GM12878 (cell line): ENCODE results near the gene MTAP.

ENCODE experiments used
- JUND ChIP-seq: IDR thresholded peaks from 2 replicates; pipeline ENCODE4 v1.6.1; 2012; ENCODE audit warnings: low read depth, mild to moderate bottlenecking, low read length, improper control_type of control experiment, moderate library complexity
- MYC ChIP-seq: IDR thresholded peaks from 2 replicates; pipeline ENCODE4 v1.6.1; 2011; ENCODE audit warnings: mild to moderate bottlenecking, low read length, moderate library complexity, inconsistent platforms; ENCODE audit not compliant: insufficient read depth, insufficient replicate concordance, insufficient read length, severe bottlenecking
- STAT1 ChIP-seq: fragments of 450-650 bp; conservative IDR thresholded peaks from 2 replicates; pipeline ENCODE4 v1.6.1; 2014; ENCODE audit warnings: antibody characterized with exemption, mild to moderate bottlenecking
- YY1 ChIP-seq: IDR thresholded peaks from 2 replicates; pipeline ENCODE4 v1.6.1; 2011; ENCODE audit warnings: low read depth, mild to moderate bottlenecking, low read length

- no peak for TF ChIP-seq STAT1
- no peak for TF ChIP-seq YY1
- TF ChIP-seq MYC, result no peak
- TF ChIP-seq JUND, result no peak
Observed at GRCh38 chr9:21970800-21971640, 168.6 kb downstream of the MTAP start.
